Skeletal muscle cell (primary cell): Measurements from ENCODE around the gene TRABD2B.

ENCODE experiments used
- DNase-seq: peaks from one replicate; pipeline ENCODE4 v3.0.0-alpha.2; 2010; ENCODE audit warnings: low read depth
- H3K4me3 ChIP-seq: 2 replicates; pipeline ENCODE4 v1.5.1; 2011; ENCODE audit warnings: low read depth, mild to moderate bottlenecking, control low read depth, low read length, moderate library complexity

The TRABD2B gene

DNA sequence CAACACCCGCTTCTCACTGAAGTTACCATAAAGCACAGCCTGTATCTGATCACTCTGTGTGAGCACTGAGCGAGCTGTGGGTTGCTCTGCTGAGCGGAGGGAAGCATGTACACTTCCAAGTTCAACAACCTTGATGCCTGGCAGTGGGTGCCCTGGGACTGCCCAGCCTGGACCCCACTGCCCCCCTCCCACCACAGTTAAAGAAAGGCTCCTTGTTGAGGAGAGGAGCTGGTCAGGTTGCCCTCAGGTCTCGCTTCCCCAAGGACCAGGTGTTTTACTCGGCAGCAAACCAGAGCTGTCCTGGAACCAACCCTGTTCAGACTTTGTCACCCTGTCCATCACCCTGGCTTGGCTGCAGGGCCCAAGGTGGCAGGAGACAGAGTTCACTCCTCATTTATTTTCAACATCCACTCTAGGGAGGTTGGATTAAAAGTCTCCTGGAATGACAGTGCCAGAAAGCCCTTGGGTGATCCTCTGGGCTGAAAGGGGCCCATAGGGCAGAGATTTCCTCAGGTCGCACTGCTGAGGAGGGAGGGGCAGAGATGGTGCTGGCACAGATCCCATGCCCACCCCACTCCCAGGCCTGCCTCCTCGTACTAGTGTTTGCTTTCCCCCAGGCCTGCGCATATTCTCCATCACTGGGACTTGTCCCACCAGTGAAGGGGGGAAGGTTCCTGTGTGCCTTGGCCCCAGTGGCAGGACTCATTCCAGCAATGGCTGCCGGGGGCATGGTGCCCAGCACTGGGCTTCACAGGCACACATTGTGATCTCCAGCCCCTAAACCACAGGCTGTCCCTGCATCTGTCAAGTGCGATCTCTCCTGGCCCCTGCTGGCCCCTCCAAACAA is 101.7 kb downstream of the TRABD2B start:
- no peak for DNase-seq
- H3K4me3 ChIP-seq: no peak overlapping the region

- H3K4me3 ChIP-seq: no peak overlapping the region
- no peak for DNase-seq
These were observed 102.5 kb downstream of the TRABD2B start for GRCh38 chr1:47894410-47895278.

- DNase-seq: no peak
- no peak overlapping the region for H3K4me3 ChIP-seq
These were observed 103.8 kb downstream of the TRABD2B start for GRCh38 chr1:47893412-47893811.

GRCh38 chr1:47890779-47891178 is 106.4 kb downstream of the TRABD2B start:
- no peak for DNase-seq
- no peak overlapping the region for H3K4me3 ChIP-seq

- DNase-seq: no peak
- no peak overlapping the region for H3K4me3 ChIP-seq
These were observed 108.9 kb downstream of the TRABD2B start for GRCh38 chr1:47888294-47888629.

- no peak overlapping the region for H3K4me3 ChIP-seq
- no peak for DNase-seq
These were observed 109.5 kb downstream of the TRABD2B start for GRCh38 chr1:47887475-47888293.

GRCh38 chr1:47887060-47887459 is 110.1 kb downstream of the TRABD2B start:
- DNase-seq: no peak
- H3K4me3 ChIP-seq: no peak overlapping the region

- DNase-seq: no peak
- H3K4me3 ChIP-seq: no peak overlapping the region
These were observed 111.0 kb downstream of the TRABD2B start for GRCh38 chr1:47886141-47886540.

DNA sequence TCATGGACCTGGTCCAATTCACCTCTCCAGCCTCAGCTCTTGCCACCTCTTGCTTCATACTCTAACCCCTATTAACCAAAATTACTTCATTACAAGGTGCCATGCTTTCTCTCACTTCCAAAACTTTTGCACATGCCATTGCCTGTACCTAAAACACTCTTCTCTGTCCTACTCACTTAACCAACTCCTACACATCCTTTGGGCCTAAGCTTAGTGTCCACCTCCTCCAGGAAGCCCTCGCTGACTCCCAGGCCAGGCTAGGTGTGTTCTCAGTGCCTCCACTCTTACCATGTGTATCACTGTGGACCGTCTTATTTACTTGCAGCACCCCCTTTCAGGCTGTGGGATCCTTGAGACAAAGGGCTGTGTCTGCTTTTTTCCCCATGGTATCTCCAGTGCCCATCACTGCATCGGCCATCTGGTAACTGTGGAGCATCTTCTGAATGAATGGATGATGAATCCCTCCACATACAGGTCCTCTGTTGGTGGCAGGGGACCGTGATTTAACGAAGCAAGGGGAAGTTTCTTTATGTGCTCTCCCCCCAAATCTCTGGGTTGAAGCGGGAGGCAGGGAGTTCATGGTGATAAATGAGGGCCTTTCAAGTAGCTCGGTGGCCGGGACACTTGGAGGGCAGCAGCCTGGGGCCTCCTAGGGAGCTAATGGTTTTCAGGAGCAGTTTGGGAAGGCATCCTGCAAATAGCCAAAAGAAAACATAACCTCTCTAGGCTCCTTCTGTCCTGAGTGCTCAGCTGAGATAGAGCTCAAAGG is 111.9 kb downstream of the TRABD2B start:
- DNase-seq: no peak
- no peak overlapping the region for H3K4me3 ChIP-seq

DNA sequence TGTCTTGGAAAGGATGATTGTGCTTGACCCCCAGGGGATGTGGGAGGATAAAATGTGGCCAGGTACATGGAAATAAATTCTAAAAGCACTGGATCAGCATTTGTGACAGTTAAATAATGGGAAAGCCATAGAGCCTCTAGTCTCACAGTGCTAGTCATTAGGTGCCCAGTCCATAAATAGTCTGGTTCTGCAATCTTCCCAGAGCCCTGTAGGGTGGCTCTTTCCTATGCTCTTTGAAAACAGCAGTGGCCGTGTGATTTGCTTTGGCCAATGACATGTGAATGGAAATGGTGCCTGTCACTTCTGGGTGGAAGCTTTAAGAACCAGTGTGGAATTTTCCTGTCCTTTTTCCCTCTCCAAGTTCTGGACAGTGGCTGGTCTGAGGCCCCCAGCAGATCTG is 113.2 kb downstream of the TRABD2B start:
- no peak overlapping the region for H3K4me3 ChIP-seq
- DNase-seq: no peak

DNA sequence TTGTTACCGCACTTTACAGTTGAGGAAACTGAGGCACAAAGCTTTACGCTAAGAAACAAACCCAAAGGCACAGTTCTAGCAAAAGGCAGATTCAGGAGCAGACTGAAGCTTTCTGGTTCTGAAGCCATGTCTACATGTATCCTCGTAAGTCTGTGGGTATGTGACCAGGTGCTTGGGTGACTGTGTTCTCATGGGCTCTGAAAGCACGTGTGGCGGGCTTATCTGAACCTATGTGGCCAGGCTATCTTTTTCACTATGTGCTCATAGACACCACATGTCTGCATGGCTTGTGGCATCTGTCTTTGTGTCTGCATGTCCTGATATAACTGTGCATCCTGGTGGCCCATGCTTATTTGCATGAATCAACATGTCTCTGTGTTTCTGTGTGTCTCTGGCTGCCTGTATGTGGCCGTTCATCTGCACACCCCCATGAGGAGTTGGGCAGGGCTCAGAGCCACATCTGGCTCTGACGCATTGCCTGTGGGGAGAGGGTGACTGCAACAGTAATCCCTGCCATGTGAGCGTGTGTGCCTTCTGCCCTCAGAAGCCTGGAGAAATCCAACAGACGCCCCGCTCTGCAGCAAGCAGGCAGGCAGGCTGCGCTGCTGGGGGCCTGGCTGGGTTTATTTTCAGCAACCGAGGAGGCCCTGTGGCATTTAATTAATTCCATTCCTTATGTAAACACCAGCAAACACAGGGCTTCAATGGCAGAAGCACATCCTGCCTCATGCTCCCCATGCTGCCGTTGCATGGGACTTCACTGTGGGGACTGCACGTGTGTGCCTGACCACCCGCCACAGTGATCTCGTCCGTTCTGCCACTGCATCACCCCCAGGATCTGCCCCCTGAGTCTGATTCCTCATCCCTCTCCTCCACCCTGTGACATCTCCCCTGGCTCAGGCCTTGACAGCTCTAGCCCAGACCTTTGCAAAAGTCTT is 115.4 kb downstream of the TRABD2B start:
- peak; percentile 35 for DNase-seq
- no peak overlapping the region for H3K4me3 ChIP-seq

- no peak for DNase-seq
- H3K4me3 ChIP-seq: no peak overlapping the region
These were observed 120.6 kb downstream of the TRABD2B start for GRCh38 chr1:47876587-47876963.

DNA sequence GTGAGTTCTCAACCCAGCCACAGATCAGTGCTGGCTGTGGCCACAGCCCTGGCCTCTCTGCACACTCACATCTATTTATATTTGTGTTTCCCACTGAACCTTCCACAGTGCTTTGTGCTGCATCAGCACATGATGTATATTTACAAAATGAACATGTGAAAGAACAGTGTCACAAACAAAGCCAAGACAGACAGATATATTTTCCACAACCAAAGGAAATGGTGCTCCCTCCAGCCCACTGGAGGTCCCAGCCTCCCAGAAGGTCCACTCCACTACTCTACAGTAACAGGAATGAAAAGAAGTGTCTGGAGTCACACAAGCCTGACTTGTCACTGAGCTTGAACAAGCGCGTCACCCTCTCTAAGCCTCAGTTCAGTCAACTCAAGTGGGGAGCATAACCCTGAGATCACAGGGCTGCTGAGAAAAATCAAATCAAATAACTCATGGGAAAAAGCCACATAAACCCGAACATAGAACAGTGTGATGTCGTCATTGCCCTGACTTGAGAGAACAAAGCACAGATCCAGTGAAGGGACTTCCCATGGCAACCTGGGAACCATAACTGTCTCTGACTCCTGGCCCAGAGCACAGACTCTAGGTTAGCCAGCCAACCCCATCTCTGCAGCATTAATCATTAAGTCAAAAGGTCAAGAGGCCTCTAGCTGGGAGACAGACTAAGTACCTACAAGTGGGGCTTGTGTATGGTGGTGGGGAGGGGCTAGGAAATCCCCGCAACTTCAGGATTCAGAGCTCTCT is 121.2 kb downstream of the TRABD2B start:
- DNase-seq: no peak
- H3K4me3 ChIP-seq: no peak overlapping the region

DNA sequence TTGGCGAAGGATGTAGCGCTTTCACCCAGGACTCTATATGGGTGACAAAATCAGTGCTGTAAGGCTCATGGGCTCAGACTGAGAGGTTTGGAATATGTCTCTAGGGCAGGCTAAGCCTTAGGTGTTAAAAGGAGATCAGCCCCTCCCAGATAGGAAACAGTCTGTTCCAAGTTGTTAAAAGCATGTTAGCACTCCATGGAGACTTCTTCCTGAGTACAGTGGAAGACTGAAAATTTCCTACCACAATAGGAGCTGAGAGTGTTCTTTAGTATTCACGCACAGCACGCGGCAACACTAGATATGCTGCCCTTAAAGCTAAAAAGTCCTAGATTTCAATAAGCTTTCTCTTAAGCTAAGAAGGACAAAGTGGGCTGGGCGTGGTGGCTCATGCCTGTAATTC is 122.1 kb downstream of the TRABD2B start:
- no peak for DNase-seq
- no peak overlapping the region for H3K4me3 ChIP-seq

- no peak for DNase-seq
- H3K4me3 ChIP-seq: no peak overlapping the region
These were observed 123.8 kb downstream of the TRABD2B start for GRCh38 chr1:47873337-47873736.

DNA sequence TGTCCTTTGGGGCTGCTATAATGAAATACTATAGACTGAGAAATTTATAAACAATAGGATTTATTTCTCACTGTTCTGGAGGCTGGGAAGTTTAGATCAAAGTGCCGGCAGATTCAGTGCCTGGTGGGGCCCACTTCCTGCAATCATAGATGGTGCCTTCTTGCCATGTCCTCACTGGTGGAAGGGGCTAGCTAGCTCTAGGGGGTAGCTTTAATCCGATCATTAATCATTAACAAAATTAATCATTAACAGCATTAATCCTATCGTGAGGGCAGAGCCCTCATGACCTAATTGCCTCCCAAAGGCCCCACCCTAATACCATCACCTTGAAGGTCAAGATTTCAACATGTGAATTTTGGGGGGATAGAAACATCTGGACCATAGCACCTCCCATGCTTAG is 124.3 kb downstream of the TRABD2B start:
- DNase-seq: no peak
- H3K4me3 ChIP-seq: no peak overlapping the region

- DNase-seq: no peak
These were observed 125.3 kb downstream of the TRABD2B start for GRCh38 chr1:47871799-47872353.

More at GRCh38 chr1:47871799-47872353, 125.3 kb downstream of the TRABD2B start:
- no peak overlapping the region for H3K4me3 ChIP-seq
